Natural killer cell (primary cell): ENCODE results near the gene PDE4D. TPM values are rescaled to one million over a fixed set of nuclear protein-coding genes. Genes with fewer than 3 reads are reported as not detected.

ENCODE experiments used
- ATAC-seq, 3 donors: fragments of 150-1000 bp in 2 of 3; fragments of 200-7000 bp in 1 of 3; cut with Tn5 transposase; 1 replicate in 1 of 3; 2 replicates in 2 of 3; pipeline ENCODE4 v1.10.0; 2021; ENCODE audit warnings: mild to moderate bottlenecking in 2 of 3, moderate library complexity in 2 of 3
- DNase-seq, 2 donors: peaks; one replicate each; pipeline versions ENCODE4 v3.0.0 to v3.0.0-alpha.2; 2013 to 2021; ENCODE audit warnings: mixed read lengths in 1 of 2
- H3K27ac ChIP-seq: one replicate; pipeline ENCODE4 v1.5.1; 2013; ENCODE audit warnings: mild to moderate bottlenecking, low read length
- H3K27me3 ChIP-seq: one replicate; pipeline ENCODE4 v1.6.1; 2013; ENCODE audit warnings: low read length; ENCODE audit not compliant: control insufficient read depth, insufficient read depth
- H3K36me3 ChIP-seq: one replicate; pipeline ENCODE4 v1.6.1; 2013; ENCODE audit warnings: low read length; ENCODE audit not compliant: control insufficient read depth, insufficient read depth
- H3K4me1 ChIP-seq: one replicate; pipeline ENCODE4 v1.6.1; 2013; ENCODE audit warnings: low read length; ENCODE audit not compliant: control insufficient read depth, insufficient read depth
- H3K4me3 ChIP-seq: one replicate; pipeline ENCODE4 v1.5.1; 2013; ENCODE audit warnings: low read length
- H3K9me3 ChIP-seq: one replicate; pipeline ENCODE4 v1.6.1; 2013; ENCODE audit warnings: low read length; ENCODE audit not compliant: control insufficient read depth, insufficient read depth
- H3K27ac Mint-ChIP-seq, 2 donors: one replicate each; pipeline ENCODE4 v1.8.0; 2022; ENCODE audit warnings: mild to moderate bottlenecking in 2 of 2, mixed read lengths in 2 of 2, moderate library complexity in 1 of 2
- H3K27me3 Mint-ChIP-seq, 2 donors: one replicate each; pipeline ENCODE4 v1.8.0; 2022; ENCODE audit warnings: low read depth in 2 of 2, mixed read lengths in 2 of 2
- H3K36me3 Mint-ChIP-seq: one replicate; pipeline ENCODE4 v1.8.0; 2022; ENCODE audit warnings: mixed read lengths
- H3K4me1 Mint-ChIP-seq, 2 donors: one replicate each; pipeline ENCODE4 v1.8.0; 2022; ENCODE audit warnings: mixed read lengths in 2 of 2
- H3K4me3 Mint-ChIP-seq: one replicate; pipeline ENCODE4 v1.8.0; 2022; ENCODE audit warnings: mild to moderate bottlenecking, moderate library complexity, mixed read lengths
- H3K9me3 Mint-ChIP-seq, 2 donors: one replicate each; pipeline ENCODE4 v1.8.0; 2022; ENCODE audit warnings: mixed read lengths in 2 of 2
- CTCF ChIP-seq: fragments of 200-600 bp; IDR thresholded peaks from one replicate; pipeline ENCODE4 v1.8.0; 2022; ENCODE audit warnings: antibody characterized with exemption
- WGBS: methylation state at CpG from one replicate; pipeline ENCODE4 v1.1.7; 2013; ENCODE audit warnings: missing lambda C conversion rate; ENCODE audit not compliant: insufficient coverage; 5-methylcytosine and 5-hydroxymethylcytosine counted together
- intact Hi-C: fragments of 100-400 bp; cut with micrococcal nuclease; formaldehyde crosslinking; loops from one replicate; pipeline ENCODE4 v1.14.2; 2022
- total RNA-seq, 4 donors: library from RNA; stranded (reverse); fragments of 120-200 nt in 1 of 4; gene quantifications; one replicate each; pipeline versions ENCODE4 v1.2.3 to v1.2.4, GENCODE V29; 2013 to 2022

PDE4D gene
- total RNA-seq, 3 donors from 2014 or later (not counting 1 experiment from before 2014, with no cell fraction given) = 109 to 170 (median 116) TPM

GRCh38 chr5:59745415-59745863 lies 148.1 kb downstream of the PDE4D start:
- H3K27ac Mint-ChIP-seq = no peak overlapping the region
- no peak for TF ChIP-seq CTCF
- Histone ChIP-seq H3K27me3 (no peaks in the 10 kb centered on the region), H3K36me3 (no peaks in the 10 kb centered on the region), H3K4me1 (no peaks in the 10 kb centered on the region), H3K9me3 (no peaks in the 10 kb centered on the region), H3K27ac (no peak overlapping the region), H3K4me3 (no peak overlapping the region)
- no peak overlapping the region for H3K4me3 Mint-ChIP-seq
- no peaks in the 10 kb centered on the region for H3K9me3 Mint-ChIP-seq
- DNase-seq (no peak), ATAC-seq (no peak)
- no peaks in the 10 kb centered on the region for H3K36me3 Mint-ChIP-seq
- WGBS = 90% methylated on average over 5 of the region's 7 CpGs
- intact Hi-C loops = no loop called here
- no peaks in the 10 kb centered on the region for H3K4me1 Mint-ChIP-seq
- H3K27me3 Mint-ChIP-seq = peaks cover 5 to 11% of the 10 kb centered on the region in 2 donors

GRCh38 chr5:59744531-59744992 lies 149.0 kb downstream of the PDE4D start:
- no peak overlapping the region for H3K27ac ChIP-seq
- H3K27me3 Mint-ChIP-seq = peaks cover 5 to 11% of the 10 kb centered on the region in 2 donors
- H3K36me3 ChIP-seq = no peaks in the 10 kb centered on the region
- no peak for TF ChIP-seq CTCF
- no peak overlapping the region for H3K27ac Mint-ChIP-seq
- no peak for ATAC-seq
- no peaks in the 10 kb centered on the region for H3K9me3 ChIP-seq
- no peaks in the 10 kb centered on the region for H3K27me3 ChIP-seq
- no peaks in the 10 kb centered on the region for H3K4me1 Mint-ChIP-seq
- H3K36me3 Mint-ChIP-seq = no peaks in the 10 kb centered on the region
- H3K4me3 Mint-ChIP-seq = no peak overlapping the region
- H3K9me3 Mint-ChIP-seq = no peaks in the 10 kb centered on the region
- H3K4me3 ChIP-seq = no peak overlapping the region
- no peak for DNase-seq
- no peaks in the 10 kb centered on the region for H3K4me1 ChIP-seq
- intact Hi-C loops = no loop called here

GRCh38 chr5:59741599-59741998 lies 151.9 kb downstream of the PDE4D start:
- Histone ChIP-seq H3K9me3 (no peaks in the 10 kb centered on the region), H3K27ac (no peak overlapping the region), H3K4me1 (no peaks in the 10 kb centered on the region), H3K4me3 (no peak overlapping the region), H3K36me3 (no peaks in the 10 kb centered on the region), H3K27me3 (no peaks in the 10 kb centered on the region)
- no peak for TF ChIP-seq CTCF
- Mint-ChIP-seq H3K27ac (no peak overlapping the region), H3K9me3 (no peaks in the 10 kb centered on the region), H3K27me3 (peaks cover 3 to 11% of the 10 kb centered on the region in 2 donors), H3K36me3 (no peaks in the 10 kb centered on the region), H3K4me1 (no peaks in the 10 kb centered on the region), H3K4me3 (no peak overlapping the region)
- DNase-seq (no peak), ATAC-seq (no peak)
- WGBS = 90% methylated on average over 2 of the region's 3 CpGs
- intact Hi-C loops = no loop called here

- intact Hi-C loops = no loop called here
- Histone ChIP-seq H3K4me1 (no peaks in the 10 kb centered on the region), H3K27ac (no peak overlapping the region), H3K36me3 (no peaks in the 10 kb centered on the region), H3K9me3 (no peaks in the 10 kb centered on the region), H3K4me3 (no peak overlapping the region), H3K27me3 (no peaks in the 10 kb centered on the region)
- H3K36me3 Mint-ChIP-seq = no peaks in the 10 kb centered on the region
- no peak overlapping the region for H3K4me3 Mint-ChIP-seq
- WGBS = no CpG with 5 or more reads among the region's 1 CpG
- DNase-seq (no peak), ATAC-seq (no peak)
- no peaks in the 10 kb centered on the region for H3K9me3 Mint-ChIP-seq
- TF ChIP-seq CTCF = no peak
- no peaks in the 10 kb centered on the region for H3K4me1 Mint-ChIP-seq
- H3K27me3 Mint-ChIP-seq = peaks cover 3 to 16% of the 10 kb centered on the region in 2 donors
- H3K27ac Mint-ChIP-seq = no peak overlapping the region
These were observed 155.5 kb downstream of the PDE4D start for GRCh38 chr5:59738024-59738423.
